A549 (cell line): ENCODE data around the gene FHIT. TPM values are rescaled to one million over a fixed set of nuclear protein-coding genes. Genes with fewer than 3 reads are reported as not detected.

Experiments used
- ATAC-seq, 2 experiments: fragments of 200-7000 bp in 1 of 2; fragments of >200 bp in 1 of 2; cut with Nextera tagmentation in 1 of 2; cut with Tn5 transposase in 1 of 2; 3 replicates each; pipeline versions ENCODE4 v1.8.0 to v1.9.1; 2018 to 2020; ENCODE audit warnings: mild to moderate bottlenecking in 1 of 2, moderate library complexity in 1 of 2
- CTCF ChIA-PET: fragments of 300-600 bp; sonication (Branson Sonifier 250); formaldehyde crosslinking; extraction: SDS; loops from one replicate; lab custom pipeline; 2021; ENCODE audit warnings: antibody characterized with exemption, inconsistent platforms; lab: Yijun Ruan, JAX
- POLR2A ChIA-PET: fragments of 350-600 bp; formaldehyde crosslinking; extraction: SDS; loops from one replicate; lab custom pipeline; 2021; ENCODE audit warnings: antibody characterized with exemption, inconsistent platforms; lab: Yijun Ruan, JAX
- DNase-seq, 2 experiments: peaks; one replicate each; pipeline versions ENCODE4 v3.0.0 to v3.0.0-alpha.2; 2011 to 2016; ENCODE audit warnings: low read depth in 1 of 2, low spot score in 1 of 2
- FAIRE-seq: peaks from 2 replicates; lab custom pipeline; 2011; peaks lifted over from hg19 to GRCh38; lab: Jason Lieb, UNC
- H3K27ac ChIP-seq, 2 experiments: fragments of >200 bp; sonication (Bioruptor Twin); formaldehyde crosslinking; 3 replicates each; pipeline ENCODE4 v1.5.1; 2016 to 2017
- H3K4me1 ChIP-seq: fragments of >200 bp; sonication (Bioruptor Twin); formaldehyde crosslinking; 3 replicates; pipeline ENCODE4 v1.6.1; 2016
- H3K4me2 ChIP-seq: fragments of >200 bp; sonication (Bioruptor Twin); formaldehyde crosslinking; 3 replicates; pipeline ENCODE4 v1.6.1; 2016
- H3K4me3 ChIP-seq: fragments of >200 bp; sonication (Bioruptor Twin); formaldehyde crosslinking; 3 replicates; pipeline ENCODE4 v1.5.1; 2016
- H3K9me3 ChIP-seq: fragments of >200 bp; sonication (Bioruptor Twin); formaldehyde crosslinking; 3 replicates; pipeline ENCODE4 v1.6.1; 2016
- ATOH8 ChIP-seq: fragments of 250-450 bp; sonication (Bioruptor Pico); IDR thresholded peaks from 2 replicates; pipeline ENCODE4 v1.5.0; 2020; ENCODE audit warnings: low read depth, mild to moderate bottlenecking, moderate library complexity
- BHLHE40 ChIP-seq: IDR thresholded peaks from 2 replicates; pipeline ENCODE4 v1.6.1; 2012; ENCODE audit warnings: low read depth, low read length, inconsistent platforms
- CBX2 ChIP-seq: fragments of 200-600 bp; sonication (generic); IDR thresholded peaks from 2 replicates; pipeline ENCODE4 v1.6.1; 2016; ENCODE audit warnings: low read depth, mild to moderate bottlenecking, borderline replicate concordance
- CEBPB ChIP-seq, 2 experiments: fragments of >200 bp in 1 of 2; sonication (Bioruptor Twin) in 1 of 2; formaldehyde crosslinking in 1 of 2; IDR thresholded peaks; 2 replicates each; pipeline ENCODE4 v1.6.1; 2012 to 2016
- CHD2 ChIP-seq: fragments of 150-350 bp; IDR thresholded peaks from 2 replicates; pipeline ENCODE4 v1.6.1; 2014; ENCODE audit warnings: low read length; ENCODE audit not compliant: partially characterized antibody
- CHD4 ChIP-seq: fragments of 200-600 bp; sonication (generic); IDR thresholded peaks from 2 replicates; pipeline ENCODE4 v1.6.1; 2016; ENCODE audit warnings: antibody characterized with exemption, mild to moderate bottlenecking, borderline replicate concordance
- E2F6 ChIP-seq: IDR thresholded peaks from 2 replicates; pipeline ENCODE4 v1.6.1; 2012; ENCODE audit warnings: low read depth, borderline replicate concordance
- EHF ChIP-seq: fragments of 250-450 bp; sonication (Bioruptor Pico); IDR thresholded peaks from 2 replicates; pipeline ENCODE4 v1.5.0; 2020; ENCODE audit warnings: mild to moderate bottlenecking
- FOSB ChIP-seq: fragments of 250-450 bp; sonication (Bioruptor Pico); IDR thresholded peaks from 2 replicates; pipeline ENCODE4 v1.5.0; 2020; ENCODE audit warnings: mild to moderate bottlenecking, moderate library complexity
- GATA3 ChIP-seq: IDR thresholded peaks from 2 replicates; pipeline ENCODE4 v1.6.1; 2012; ENCODE audit warnings: borderline replicate concordance
- HEYL ChIP-seq: fragments of 250-450 bp; sonication (Bioruptor Pico); IDR thresholded peaks from 2 replicates; pipeline ENCODE4 v1.8.0; 2021; ENCODE audit warnings: mild to moderate bottlenecking, moderate library complexity
- HMGXB4 ChIP-seq: fragments of 250-450 bp; sonication (Bioruptor Pico); IDR thresholded peaks from 2 replicates; pipeline ENCODE4 v1.5.0; 2021; ENCODE audit warnings: mild to moderate bottlenecking, moderate library complexity, borderline replicate concordance
- HOXA7 ChIP-seq: fragments of 250-450 bp; sonication (Bioruptor Pico); IDR thresholded peaks from 2 replicates; pipeline ENCODE4 v1.5.0; 2020; ENCODE audit warnings: mild to moderate bottlenecking, moderate library complexity
- HOXB5 ChIP-seq: fragments of 250-450 bp; sonication (Bioruptor Pico); IDR thresholded peaks from 2 replicates; pipeline ENCODE4 v1.5.0; 2020; ENCODE audit warnings: mild to moderate bottlenecking, moderate library complexity
- KDM1A ChIP-seq: fragments of 200-600 bp; sonication (generic); IDR thresholded peaks from 2 replicates; pipeline ENCODE4 v1.6.1; 2016; ENCODE audit warnings: low read depth, mild to moderate bottlenecking
- KDM5A ChIP-seq: fragments of 200-600 bp; sonication (generic); IDR thresholded peaks from 2 replicates; pipeline ENCODE4 v1.6.1; 2016; ENCODE audit warnings: antibody characterized with exemption, mild to moderate bottlenecking
- NPAS2 ChIP-seq: fragments of 250-450 bp; sonication (Bioruptor Pico); IDR thresholded peaks from 2 replicates; pipeline ENCODE4 v1.8.0; 2022; ENCODE audit warnings: mild to moderate bottlenecking, moderate library complexity, borderline replicate concordance
- NR3C1 ChIP-seq: fragments of >200 bp; sonication (Bioruptor Twin); formaldehyde crosslinking; IDR thresholded peaks from 3 replicates; pipeline ENCODE4 v1.6.1; 2017
- POLR2A ChIP-seq: IDR thresholded peaks from 2 replicates; pipeline ENCODE4 v1.6.1; 2012; ENCODE audit warnings: mild to moderate bottlenecking, low read length
- POLR2AphosphoS2 ChIP-seq: conservative IDR thresholded peaks from 2 replicates; pipeline ENCODE4 v1.6.1; 2012; ENCODE audit warnings: low read length, improper control_type of control experiment, inconsistent platforms
- RFX5 ChIP-seq: fragments of 450-650 bp; IDR thresholded peaks from 2 replicates; pipeline ENCODE4 v1.7.1; 2014; ENCODE audit warnings: antibody characterized with exemption, mild to moderate bottlenecking, moderate library complexity
- TP53 ChIP-seq: fragments of 250-450 bp; sonication (Bioruptor Pico); IDR thresholded peaks from 2 replicates; pipeline ENCODE4 v1.5.0; 2021; ENCODE audit warnings: mild to moderate bottlenecking, moderate library complexity
- WGBS: methylation state at CpG from one replicate; pipeline ENCODE4 v1.1.6; 2017; ENCODE audit errors: missing lambda C conversion rate; 5-methylcytosine and 5-hydroxymethylcytosine counted together
- polyA plus RNA-seq, 4 experiments: library from polyadenylated mRNA; depleted of rRNA in 3 of 4; stranded (reverse); fragments of >200 nt; fragmentation: RNase III in 1 of 4; extraction: RNeasy Plus Mini Kit Qiagen cat#74134 plus additional on column Dnase treatment in 1 of 4; gene quantifications; 2 replicates in 3 of 4; 3 replicates in 1 of 4; pipeline ENCODE4 v1.2.3, GENCODE V29; 2011 to 2017

Gene FHIT
- polyA plus RNA-seq, 2 of the 4 experiments (the other 2 are of a cell fraction), result 0.76 to 0.92 TPM

- TF ChIP-seq POLR2A (no peak), HEYL (CRISPR knock-in tag) (no peak), ATOH8 (CRISPR knock-in tag) (no peak)
- TF ChIP-seq, all 56 proteins: peak for 0
Measured at GRCh38 chr3:60463685-60464084, 787.6 kb downstream of the FHIT start (continued).

GRCh38 chr3:60461267-60461666 is 790.0 kb downstream of the FHIT start:
- no peaks in the 10 kb centered on the region for H3K9me3 ChIP-seq
- no peak overlapping the region for H3K4me3 ChIP-seq
- 7% methylated on average over 4 of the region's 4 CpGs for WGBS
- ChIA-PET POLR2A (no interaction called here), CTCF (interaction anchor here (0.7 kb wide), 1 partner anchor 14 kb away, joined by 3 read pairs; no protein-coding TSS in a partner anchor)
- ATAC-seq (no peak), DNase-seq (no peak), FAIRE-seq (no peak)
- no peak overlapping the region for H3K4me2 ChIP-seq
- TF ChIP-seq FOSB (no peak), GATA3 (no peak), HMGXB4 (CRISPR knock-in tag) (no peak), E2F6 (no peak)
- H3K4me1 ChIP-seq, result no peaks in the 10 kb centered on the region
- no peak overlapping the region for H3K27ac ChIP-seq

- H3K4me3 ChIP-seq, result no peak overlapping the region
- DNase-seq (no peak), ATAC-seq (no peak), FAIRE-seq (no peak)
- ChIA-PET CTCF (no interaction called here), POLR2A (no interaction called here)
- no peak overlapping the region for H3K27ac ChIP-seq
- no peaks in the 10 kb centered on the region for H3K9me3 ChIP-seq
- no peak overlapping the region for H3K4me2 ChIP-seq
- WGBS, result 18% methylated on average over 2 of the region's 2 CpGs
- TF ChIP-seq EHF (CRISPR knock-in tag) (no peak), KDM5A (no peak), E2F6 (no peak), CHD2 (no peak), BHLHE40 (no peak), CHD4 (no peak), POLR2AphosphoS2 (no peak), KDM1A (no peak), FOSB (no peak), CEBPB (IDR thresholded peaks at IDR 0.05) (no peak), NPAS2 (CRISPR knock-in tag) (no peak), NR3C1 (no peak), HOXB5 (CRISPR knock-in tag) (no peak), RFX5 (no peak), TP53 (no peak)
- H3K4me1 ChIP-seq, result no peaks in the 10 kb centered on the region
Measured at GRCh38 chr3:60456180-60456579, 795.1 kb downstream of the FHIT start.

GRCh38 chr3:60453326-60453725 is 797.9 kb downstream of the FHIT start:
- Histone ChIP-seq H3K4me1 (no peaks in the 10 kb centered on the region), H3K27ac (no peak overlapping the region)
- 17% methylated on average over 3 of the region's 3 CpGs for WGBS
- no peak for FAIRE-seq
- CTCF ChIA-PET, result no interaction called here
- TF ChIP-seq HOXA7 (CRISPR knock-in tag) (no peak), CBX2 (no peak)
- TF ChIP-seq, all 56 proteins: peak for 0
- no peak overlapping the region for H3K4me2 ChIP-seq
- H3K4me3 ChIP-seq, result no peak overlapping the region
- DNase-seq (no peak), ATAC-seq (no peak)
- no peaks in the 10 kb centered on the region for H3K9me3 ChIP-seq
- POLR2A ChIA-PET, result no interaction called here
